HT-29 (cell line): Measurements from ENCODE around the gene AIF1L. TPM values are rescaled to one million over a fixed set of nuclear protein-coding genes. Genes with fewer than 3 reads are reported as not detected.

ENCODE experiments used
- DNase-seq: peaks from one replicate; pipeline ENCODE4 v3.0.0-alpha.2; 2015; ENCODE audit warnings: low spot score
- small RNA-seq: library from RNA; depleted of rRNA; stranded (forward); fragments of <200 nt; gene quantifications from one replicate; pipeline ENCODE3, GENCODE V24; 2014
- total RNA-seq: library from RNA; depleted of rRNA; stranded (reverse); fragments of >200 nt; shearing (Covaris generic); gene quantifications from 2 replicates; pipeline ENCODE4 v1.2.3, GENCODE V29; 2014; rRNA removed

Gene AIF1L
- total RNA-seq, 1 experiment from 2014 or later = 0.69 TPM

DNA sequence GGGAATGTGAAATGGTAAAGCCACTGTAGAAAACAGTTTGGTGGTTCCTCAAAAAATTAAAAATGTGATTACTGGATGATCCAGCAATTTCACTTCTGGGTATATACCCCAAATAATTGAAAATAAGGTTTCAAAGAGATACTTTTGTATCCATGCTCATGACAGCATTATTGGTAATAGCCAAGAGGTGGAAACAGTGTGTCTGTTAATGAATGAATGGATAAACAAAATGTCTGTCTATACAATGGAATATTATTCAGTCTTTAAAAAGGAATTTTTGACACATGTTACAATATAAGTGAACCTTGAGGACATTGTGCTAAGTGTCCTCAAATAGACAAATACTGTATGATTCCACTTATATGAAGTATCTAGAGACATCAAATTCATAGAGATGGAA is 69.2 kb downstream of the AIF1L start:
- no peak for DNase-seq

DNA sequence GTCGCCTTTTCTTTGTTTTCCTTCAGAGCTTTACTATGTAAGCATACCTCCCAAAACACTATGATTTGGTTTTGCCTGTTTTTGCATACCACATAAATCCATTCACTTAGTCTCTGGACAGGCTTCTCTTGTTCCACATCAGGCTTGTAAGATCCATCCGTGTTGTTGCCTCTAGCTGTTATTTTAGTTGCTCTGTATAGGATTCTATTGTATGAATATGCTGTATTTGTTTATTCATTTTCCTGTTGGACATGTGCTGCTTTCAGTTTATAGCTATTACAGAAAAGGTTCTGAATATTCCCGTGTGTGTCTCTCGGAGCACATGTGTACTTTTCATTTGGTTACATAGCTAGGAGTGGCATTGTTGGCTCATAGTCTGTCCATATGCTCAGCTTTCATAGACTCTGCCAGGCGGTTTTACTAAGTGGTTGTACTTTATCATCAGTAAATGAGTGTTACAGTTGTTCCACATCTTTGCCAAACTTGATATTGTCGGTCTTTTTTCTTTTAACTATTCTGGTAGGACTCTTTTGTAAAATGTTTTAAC is 70.9 kb downstream of the AIF1L start:
- DNase-seq = no peak

DNA sequence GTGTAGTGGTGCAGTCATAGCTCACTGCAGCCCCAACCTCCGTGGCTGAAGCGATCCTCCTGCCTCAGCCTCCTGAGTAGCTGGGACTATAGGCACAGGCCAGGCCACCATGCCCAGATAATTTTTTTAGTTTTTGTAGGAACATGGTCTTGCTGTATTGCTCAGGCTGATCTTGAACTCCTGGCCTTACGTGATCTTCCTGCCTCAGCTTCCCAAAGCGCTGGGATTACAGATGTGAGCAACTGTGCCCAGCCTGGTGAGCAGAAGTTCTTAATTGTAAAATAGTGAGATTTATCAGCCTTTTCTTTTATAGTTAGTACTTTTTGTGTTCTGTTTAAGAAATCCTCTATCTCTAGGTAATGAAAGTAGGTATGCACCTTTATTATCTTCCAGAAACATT is 71.6 kb downstream of the AIF1L start:
- DNase-seq = no peak

DNA sequence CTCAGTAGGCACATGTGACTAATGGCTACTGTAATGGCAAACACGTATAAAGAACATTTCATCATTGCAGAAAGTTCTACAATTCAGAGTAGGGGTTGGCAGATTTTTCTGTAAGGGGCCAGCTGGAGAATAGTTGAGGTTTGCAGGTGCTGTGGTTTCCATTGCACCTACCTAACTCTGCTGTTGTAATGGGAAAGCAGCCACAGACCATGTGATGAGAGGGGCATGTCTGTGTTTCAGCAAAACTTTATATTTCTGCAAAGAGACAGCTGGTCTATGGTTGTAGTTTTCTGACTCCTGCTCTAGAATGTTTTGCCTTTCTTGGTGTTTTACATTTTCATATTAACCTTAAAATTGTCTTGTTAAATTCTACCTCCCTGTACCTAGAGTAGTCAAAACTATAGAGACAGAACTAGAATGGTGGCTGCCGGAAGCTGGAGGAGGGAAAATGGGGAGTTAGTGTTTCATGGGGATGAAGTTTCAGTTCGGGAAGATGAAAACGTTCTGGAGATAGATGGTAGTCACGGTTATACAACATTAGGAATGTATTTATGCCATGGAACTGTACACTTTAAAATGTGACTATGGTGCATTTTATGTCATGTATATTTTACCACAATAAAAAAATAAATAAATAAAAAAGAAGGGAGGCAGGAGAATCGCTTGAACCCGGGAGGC is 73.4 kb downstream of the AIF1L start:
- DNase-seq = no peak

Small RNA genes lying within 50 kb of the gene (small RNA-seq; reads per million reads assigned to genes)
- gene RNU6-881P = not detected

Other genes with a start within 250 kb of the AIF1L start
- not detected in 2 replicates for gene QRFP, start 199.7 kb upstream of the AIF1L start, total RNA-seq
- 0.03 and 1.5 TPM in 2 replicates for gene FIBCD1, start 157.3 kb upstream of the AIF1L start, total RNA-seq
- gene LAMC3, start 87.4 kb upstream of the AIF1L start, total RNA-seq = not detected in 2 replicates
- 12.6 and 18.4 TPM in 2 replicates for gene NUP214, start 29.1 kb downstream of the AIF1L start, total RNA-seq
- 0.57 and 1.2 TPM in 2 replicates for gene FAM78A, start 180.0 kb downstream of the AIF1L start, total RNA-seq
- gene PLPP7, start 193.2 kb downstream of the AIF1L start, total RNA-seq = not detected in 2 replicates